ENCODE data around the gene MSX1.

- TF ChIP-seq CTCF (conservative IDR thresholded peaks at IDR 0.05; ENCODE audit: low read length) (no peak), EZH2phosphoT487 (IDR thresholded peaks at IDR 0.05; ENCODE audit: borderline replicate concordance, low read depth, low read length) (no peak)
Observed at GRCh38 chr4:4876945-4877661, 17.6 kb downstream of the MSX1 start.
